ENCODE results near the gene LRRC3C.
"Not testable (repeated sequence)": the region's sequence is repeated elsewhere in the genome, so short reads cannot be mapped to it uniquely, and the experiment has no call there.

LRRC3C gene, protein sequence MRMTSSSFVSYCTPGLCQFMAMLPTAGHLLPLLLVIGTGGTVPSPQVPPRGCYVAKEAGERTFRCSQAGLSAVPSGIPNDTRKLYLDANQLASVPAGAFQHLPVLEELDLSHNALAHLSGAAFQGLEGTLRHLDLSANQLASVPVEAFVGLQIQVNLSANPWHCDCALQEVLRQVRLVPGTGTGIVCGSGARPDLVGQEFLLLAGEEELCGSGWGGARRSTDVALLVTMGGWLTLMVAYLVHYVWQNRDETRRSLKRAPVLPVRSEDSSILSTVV

DNA sequence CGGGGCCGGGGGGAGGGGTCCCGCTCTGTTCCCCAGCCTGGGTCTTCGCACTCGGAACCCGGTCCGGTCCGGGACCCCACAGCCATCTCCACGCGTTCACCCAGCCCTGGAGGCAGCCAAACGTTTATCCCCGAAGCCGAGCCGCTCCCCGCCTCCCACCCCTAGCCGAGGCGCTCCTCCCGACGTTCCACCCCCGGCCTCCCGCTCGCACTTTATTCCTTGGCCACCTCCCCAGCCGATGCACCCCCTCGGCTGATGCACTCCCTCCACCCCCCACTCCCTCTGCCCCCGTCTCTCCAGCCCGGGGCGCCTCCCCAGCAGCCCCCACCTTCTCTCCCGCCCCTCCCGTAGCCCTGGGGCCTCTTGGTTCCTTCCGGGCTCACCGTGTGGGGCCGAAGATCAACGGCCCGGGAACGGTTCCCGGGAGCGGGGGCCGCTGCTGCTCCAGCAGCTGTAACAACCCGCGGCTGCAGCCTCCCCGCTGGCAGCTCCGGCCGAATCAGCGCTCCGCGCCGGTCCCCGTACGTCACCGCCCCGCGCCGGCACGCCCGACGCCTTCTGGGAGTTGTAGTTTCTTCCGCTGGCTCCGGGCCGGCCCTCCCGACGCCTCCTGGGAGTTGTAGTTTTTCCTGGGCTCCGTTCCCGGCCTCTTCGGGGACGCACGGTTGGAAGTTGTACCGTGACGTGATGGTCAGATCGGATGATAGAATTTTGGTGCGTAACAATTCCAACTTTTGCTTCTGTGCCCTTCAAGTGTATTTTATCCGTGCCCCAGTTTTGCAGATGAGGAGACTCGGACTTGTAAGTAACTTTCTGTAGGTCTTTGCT, at the start of gene LRRC3C, which contains the start of gene ORMDL3:
Gene LRRC3C, plus strand, starts transcription at position 632 of the 828 bp plus-strand sequence. CDS start 13,792 bp downstream, outside the sequence.
Gene ORMDL3, minus strand, starts transcription at position 501 of the 828 bp plus-strand sequence. CDS start 3,398 bp downstream, outside the sequence.
- DNase-seq = peak; percentile 85

DNA sequence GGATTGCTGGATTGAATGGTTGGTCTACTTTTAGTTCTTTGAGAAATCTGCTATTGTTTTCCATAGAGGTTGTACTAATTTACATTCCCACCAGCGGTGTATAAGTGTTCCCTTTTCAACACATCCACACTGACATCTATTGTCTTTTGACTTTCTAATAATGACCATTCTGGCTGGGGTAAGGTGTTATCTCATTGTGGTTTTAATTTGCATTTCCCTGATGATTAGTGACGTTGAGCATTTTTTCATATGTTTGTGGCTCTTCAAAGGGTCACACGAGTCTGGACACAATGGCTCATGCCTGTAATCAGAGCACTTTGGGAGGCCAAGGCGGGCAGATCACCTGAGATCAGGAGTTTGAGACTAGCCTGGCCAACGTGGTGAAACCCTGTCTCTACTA, 41.4 kb upstream of the LRRC3C start:
- not testable (repeated sequence) for DNase-seq

DNA sequence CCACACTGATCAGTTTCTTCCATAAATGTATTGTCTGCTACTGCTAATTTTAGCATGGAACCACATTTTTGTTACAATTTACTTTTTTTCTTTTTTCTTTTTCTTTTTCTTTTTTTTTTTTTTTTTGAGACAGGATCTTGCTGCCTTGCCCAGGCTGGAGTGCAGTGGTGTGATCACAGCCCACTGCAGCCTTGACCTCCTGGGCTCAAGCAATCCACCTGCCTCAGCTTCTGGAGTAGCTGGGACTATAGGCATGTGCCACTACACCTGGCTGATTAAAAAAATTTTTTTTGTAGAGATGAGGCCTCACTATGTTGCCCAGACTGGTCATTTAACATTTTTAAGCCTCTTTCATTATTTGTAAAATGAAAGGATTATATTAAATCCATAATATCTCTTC, 40.5 kb upstream of the LRRC3C start:
- DNase-seq = no peak

DNA sequence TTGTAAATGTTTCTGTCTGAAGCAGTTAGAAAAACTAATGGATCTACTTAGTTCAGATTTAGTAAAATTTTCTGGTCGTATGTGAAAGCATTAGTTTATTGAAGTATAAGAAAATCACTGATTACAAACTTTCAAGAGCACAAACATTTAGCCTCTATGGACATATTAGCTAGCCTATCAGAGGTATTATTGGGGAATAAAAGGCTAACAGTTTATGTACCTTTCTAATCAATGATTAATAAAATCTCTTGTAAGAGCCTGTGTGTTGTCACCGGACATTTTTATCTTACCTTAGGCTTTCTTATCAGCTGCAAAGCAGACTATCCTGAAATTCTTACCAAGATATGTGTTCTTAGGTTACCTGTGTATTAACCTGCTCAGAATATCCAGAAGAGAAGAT, 38.3 kb upstream of the LRRC3C start:
- DNase-seq = no peak

DNA sequence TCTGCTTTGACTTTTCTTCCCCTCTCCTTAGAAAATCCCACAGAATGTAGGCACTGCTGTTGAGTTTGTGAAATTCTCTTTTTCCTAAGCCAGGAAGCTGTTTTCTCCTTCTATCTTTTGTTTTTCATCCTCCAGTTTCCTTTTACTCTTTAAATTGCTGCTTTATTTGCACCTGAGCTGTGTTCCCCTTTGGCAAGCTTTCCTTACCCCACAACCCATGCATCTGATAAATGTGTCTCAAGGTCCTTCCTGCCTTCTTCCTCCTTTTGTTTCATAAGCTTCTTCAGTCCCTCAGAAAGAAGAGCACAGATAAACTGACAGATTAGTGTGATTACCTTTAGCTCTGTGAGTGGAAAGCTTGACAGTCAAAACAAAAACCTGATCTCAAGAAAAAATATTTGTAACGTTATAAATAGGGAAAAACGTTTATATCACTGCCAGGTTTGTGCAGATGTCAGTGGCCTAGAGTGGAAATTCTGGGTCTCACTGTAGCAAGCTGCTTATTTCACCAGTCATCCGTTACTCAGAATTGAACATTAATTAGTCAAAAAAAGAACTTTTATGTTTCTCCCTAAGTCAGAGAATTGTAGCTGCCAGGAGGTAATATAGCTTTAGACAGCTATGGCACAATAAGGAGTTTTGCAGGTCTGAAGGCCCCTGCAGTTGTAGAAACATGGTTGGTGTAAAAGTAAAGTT, 32.7 kb upstream of the LRRC3C start:
- no peak for DNase-seq

DNA sequence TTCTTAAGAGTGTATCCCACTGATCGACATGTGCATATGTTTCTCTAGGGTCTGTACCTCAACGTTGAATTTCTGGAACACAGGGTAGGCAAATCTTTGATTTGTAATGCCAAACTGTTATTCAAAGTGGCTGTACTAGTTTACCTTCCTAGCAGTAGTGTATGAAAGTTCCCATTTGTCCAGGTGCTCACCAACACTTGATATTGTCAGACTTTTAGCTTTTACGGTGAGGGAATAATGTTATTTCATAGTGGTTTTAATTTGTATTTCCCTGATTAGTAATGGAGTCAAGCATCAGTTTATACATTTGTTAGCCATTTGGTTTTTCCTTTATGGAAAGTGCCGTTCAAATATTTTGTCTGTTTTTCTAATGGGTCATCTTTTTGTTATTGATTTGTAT, 29.4 kb upstream of the LRRC3C start:
- DNase-seq = no peak

DNA sequence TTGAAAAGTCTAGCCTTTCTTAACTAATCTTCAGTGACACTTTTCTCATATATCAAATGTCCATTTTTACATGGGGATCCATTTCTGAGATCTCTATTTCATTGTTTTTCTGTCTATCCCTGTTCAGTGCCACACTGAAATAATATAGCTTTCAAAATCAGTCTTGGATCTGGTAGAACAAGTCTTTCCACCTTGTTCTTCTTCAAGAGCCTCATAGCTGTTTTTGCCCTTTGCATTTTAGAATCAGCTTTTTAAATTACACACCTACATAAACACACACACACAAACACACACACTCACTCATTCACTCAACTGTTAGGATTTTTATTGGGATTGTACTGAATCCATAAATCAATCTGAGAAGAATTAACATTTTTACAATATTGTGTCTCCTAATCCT, 28.3 kb upstream of the LRRC3C start:
- DNase-seq = no peak

DNA sequence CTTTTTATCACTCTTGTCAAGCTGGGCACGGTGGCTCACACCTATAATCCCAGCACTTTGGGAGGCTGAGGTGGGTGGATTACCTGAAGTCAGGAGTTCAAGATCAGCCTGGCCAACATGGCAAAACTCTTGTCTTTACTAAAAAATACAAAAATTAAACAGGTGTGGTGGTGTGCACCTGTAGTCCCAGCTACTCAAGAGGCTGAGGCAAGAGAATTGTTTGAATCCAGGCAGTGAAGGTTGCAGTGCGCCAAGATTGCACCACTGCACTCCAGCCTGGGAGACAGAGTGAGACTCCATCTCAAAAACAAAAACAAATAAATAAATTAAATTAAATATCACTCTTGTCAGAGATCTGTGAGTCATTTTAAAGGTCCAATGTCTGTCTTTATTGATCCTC, 25.5 kb upstream of the LRRC3C start:
- DNase-seq = not testable (repeated sequence)

DNA sequence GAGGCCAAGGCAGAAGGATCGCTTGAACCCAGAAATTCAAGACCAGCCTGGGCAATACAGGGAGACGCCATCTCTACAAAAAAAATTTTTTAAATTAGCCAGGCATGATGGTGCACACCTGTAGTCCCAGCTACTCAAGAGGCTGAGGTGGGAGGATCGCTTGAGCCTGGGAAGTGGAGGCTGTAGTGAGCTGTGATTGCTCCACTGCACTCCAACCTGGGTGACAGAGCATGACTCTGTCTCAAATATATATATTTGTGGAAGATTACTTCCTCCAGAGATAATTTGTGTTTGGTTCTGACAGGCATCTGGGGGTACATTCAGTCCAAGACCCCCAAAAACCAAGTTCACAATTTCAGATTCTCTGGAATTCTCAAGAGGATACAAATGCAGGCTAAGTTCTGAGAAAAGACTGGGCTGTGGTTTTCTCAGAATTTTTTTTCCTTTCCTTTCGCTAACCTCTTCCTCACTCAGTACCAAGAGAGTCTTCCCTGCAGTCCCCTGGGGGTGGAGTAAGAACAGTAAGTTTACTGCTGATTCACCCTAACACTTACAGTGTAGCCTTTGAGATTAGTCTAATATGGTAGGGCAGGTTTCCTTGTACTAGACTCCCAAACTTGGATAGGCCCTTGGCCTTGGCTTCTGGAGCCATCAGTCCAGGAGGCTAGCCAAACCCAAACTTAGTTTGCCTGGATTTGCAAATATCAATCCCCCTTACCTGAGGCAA, 24.2 kb upstream of the LRRC3C start:
- no peak for DNase-seq

DNA sequence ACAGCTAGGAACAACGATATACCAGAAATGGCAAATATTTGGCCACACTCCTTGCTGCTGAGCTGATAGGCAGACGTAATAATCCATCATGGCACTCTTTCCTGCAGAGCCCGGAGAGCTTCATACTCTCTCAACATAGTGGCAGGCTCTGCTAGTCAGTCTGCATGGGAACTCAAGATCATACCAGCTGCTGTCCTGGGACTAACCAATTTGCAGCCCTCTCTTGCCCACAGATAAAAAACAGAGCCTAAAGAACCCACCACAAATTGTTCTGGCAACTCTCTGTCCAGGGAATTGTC, 22.6 kb upstream of the LRRC3C start:
- no peak for DNase-seq

DNA sequence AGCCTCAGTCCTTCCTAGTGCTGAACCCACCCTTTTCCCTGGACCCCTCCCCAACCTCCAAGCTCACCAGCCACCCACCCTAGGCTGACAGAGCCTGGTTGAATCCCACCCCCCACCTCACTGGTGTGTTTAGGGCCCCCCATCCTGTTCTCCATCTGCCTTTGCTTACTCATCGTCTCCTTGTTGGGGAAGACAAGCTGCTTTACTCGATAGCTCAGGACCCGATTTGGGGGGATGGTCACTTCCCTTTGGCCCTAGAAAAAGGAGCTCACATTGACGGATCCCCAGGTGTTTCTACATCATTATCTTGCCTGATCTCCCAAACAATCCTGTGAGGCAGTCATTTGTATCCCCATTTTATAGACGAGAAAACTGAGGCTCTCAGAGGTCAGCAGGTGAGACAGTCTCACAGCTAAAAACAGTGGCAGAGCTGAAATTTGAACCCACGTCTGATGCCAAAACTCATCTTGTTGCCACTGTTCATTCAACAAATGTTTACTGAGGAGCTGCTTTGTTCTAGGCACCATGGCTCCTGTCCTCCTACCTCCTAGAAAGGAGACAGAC, 18.7 kb upstream of the LRRC3C start:
- no peak for DNase-seq

DNA sequence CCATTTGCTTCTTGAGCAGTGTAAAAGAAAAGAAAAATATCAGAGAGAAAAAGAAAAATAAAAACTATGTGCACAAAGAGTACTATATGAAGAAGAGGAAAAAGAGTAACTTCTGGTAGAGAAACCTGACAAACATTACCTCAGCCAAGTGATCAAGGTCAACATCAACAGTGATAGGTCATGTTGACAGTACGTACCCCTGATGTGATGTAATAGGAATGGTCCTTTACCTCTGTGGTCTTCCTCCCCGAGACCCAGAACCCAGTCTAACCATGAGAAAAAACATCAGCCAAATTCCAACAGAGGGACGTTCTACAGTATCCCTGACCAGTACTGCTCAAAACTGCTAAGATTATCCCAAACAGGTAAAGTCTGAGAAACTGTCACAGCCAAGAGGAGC, 13.5 kb upstream of the LRRC3C start:
- DNase-seq = no peak

DNA sequence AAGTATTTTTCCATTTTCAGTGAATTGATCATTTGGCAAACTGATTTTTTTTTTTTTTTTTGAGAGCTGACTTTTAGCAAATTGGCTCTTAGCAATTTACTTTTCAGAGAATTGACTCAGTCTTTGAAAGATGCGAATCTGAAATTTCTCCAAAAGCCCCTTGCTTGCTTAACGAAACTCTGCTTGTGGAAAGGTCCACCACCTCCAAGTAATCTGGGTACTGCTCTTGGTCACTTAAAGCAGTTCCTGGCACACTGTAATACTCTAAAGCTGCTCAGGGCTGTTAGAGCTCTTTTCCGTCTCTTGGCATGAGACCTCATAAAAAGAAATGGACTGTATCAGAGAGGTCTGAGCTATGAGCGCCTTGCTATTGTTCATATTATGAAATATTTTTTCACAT, 12.0 kb upstream of the LRRC3C start:
- no peak for DNase-seq

DNA sequence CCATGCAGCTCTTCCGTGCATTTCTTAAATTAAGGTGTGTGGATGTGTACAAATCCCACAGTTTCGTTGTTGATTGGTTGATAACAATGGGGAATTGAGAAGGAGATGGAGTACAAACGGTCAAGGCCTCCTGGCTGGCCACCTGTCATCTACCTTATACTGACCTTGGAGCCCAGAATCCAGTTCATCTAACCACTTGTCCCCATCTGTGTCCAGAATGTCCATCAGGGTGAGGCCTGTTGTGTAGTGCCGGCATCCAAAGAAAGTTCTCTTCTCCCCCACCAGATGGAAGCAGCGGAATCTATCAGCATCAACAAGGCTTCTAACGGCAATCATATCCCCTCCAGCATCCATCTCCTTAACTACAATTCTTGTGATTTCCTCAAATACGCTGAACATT, 10.6 kb upstream of the LRRC3C start:
- DNase-seq = no peak

DNA sequence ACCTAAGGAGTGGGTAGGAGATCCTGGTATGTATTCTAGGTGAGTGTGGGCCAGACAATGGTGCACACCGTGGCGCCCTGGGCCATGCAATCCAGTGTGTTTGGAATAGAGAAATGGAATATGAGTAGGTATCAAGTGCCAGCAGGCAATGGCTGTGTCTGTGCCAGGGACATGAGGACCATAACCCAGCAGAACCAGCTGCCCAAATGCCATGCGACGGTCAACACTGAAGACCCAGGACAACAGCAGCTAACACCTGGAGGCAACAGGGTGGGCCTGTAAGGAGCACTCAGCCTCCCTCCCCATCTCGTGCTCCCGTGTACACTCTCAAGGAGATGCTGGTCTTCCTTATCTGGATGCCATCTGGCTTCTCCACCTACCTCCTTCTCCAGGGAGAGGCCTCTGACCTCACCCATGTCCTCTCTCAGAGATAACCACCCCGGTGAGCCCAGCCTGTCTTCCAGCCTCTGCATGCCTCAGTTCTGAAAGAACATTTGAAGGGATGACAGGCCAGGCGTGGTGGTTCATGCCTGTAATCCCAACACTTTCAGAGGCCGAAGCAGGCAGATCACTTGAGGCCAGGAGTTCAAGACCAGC, 8.3 kb upstream of the LRRC3C start:
- DNase-seq = no peak

DNA sequence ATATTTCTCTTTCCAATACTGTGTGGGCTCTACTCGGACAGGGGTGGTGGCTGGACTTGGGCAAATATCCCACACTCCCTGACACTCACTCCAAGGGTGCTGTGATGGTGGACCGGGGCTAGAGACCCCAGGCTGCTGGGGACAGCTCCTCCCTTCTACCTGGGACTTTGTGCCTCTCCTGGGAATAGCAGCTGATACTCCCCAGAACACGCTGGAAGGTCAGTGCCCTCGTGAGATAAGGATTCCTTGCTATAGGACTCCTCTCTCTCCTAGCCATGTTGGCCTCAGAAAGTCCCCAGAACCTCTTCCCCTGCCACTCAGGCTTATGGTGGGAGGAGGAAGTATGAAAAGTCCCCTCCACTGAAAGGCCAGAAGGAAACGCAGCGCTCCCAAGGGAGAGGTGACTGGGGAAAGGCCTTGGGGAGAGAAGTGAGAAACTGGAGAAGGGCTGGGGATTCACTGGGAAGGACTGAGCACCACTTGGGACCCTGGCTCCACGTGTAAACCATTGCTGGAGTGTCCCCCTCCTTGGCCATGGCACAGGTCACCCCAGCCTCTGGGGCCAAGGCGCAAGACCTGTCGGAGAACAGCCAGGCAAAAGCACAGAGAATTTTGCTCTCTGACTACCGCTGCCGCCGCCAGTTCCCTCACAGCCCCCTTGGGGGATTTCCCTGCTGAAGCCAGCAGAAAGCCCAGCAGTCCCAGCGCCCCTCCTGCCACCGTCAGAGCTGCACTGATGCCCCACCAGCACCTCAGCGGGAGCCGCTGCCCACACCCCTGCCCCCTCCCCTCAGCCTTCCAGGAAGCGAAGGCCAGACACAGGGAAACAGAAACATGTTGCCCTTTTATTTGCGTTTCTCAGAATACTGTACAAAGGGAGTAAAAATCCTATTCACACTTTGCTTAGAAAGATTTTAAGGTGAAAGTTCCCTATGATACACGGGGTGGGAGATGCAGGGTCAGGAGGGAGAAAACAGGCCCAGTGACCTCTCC, 7.0 kb upstream of the LRRC3C start:
- no peak for DNase-seq

DNA sequence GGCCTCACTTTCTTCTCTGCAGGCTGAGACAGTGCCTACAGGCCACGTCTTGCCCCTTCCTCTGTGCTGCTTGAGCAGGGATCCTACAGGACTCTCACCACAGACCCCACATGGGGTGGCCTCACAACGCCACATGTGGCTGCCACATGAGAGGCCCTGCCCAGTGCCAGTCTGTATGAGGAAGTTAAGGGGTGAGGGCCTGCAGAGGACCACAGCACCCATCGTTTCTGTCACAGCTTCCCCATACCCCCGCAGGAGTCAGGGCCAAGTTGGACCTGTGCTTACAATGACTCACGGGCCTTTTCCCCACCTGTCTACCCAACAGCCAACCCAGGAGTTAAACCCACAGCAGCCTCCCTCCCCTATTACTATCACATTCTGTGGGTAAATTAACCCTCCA, 6.2 kb upstream of the LRRC3C start:
- DNase-seq = no peak

DNA sequence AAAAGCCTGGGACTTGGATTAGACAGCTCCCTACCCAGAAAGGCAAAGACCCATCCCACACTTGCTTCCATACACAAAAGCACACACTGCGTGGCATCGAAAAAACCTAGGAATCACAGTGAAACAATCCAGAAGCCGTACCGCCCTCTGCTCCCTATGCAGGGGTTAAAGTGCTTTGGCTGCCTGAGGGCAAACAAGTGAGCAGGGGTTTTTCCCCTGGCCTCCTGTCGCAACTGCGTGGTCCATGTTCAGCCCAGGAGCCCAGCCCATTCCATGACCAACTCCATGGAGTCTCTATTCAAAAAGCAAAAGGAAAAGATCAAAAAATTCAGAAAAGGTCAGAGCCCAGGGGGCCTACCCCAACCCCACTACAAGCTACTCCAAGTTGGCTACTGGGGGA, 5.5 kb upstream of the LRRC3C start:
- DNase-seq = no peak

DNA sequence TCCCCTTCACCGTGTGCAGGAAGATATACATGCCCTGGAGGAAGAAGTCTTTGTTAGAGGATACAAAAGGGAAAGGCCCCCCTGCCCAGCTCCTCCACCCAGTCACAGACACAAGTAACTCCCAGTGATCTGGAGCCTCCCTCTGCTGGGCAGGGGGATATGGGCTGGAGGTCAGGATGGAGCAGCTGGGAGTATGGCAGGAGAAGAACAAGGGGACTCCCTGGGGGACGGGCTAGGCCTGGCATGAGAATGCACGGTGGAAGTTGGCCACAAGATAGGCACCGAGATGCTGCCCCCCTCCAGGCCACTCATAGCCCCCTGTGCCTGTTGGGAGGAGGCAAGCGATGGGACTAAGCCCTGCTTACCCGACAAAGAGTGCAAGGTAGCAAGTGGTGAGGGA, 4.3 kb upstream of the LRRC3C start:
- no peak for DNase-seq

DNA sequence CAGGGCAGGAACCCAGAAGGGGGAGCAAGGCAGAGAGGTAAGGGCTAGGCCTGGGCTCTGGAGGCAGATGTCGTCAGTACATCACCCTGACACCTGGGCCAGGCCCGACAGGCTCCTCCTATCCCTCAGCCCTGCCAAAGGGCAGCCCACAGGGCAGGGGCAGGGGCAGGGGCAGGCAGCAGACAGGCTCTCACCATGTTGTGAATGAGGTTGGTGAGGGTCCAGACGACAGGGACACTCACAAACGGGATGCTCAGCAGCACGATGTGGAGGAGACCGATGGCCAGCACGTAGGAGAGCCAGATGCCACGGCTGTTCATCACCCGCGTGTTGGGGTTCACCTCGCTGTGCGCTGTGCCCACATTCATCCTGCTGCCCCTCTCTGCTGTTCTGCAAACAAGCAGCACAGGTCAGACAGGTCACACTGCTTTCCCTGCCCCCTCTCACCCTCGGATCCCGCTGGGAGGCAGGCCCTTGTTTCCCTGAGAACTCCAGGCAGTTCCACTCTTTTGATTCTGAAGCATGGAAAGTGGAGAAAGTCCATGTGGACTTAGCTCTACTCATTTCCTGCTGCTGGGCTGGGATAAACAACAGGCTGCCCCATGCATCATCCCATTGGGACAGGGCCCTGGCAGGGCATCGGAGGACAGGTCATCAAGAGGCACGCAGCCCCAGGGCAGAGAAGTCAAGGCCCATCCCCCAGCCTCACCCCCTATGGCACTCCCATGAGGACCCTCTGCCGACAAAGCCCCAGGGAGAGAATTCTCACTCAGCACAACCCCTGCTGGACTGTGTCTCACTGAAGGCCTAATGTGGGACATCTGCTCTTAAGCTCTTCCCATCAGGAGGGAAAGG, 3.5 kb upstream of the LRRC3C start:
- no peak for DNase-seq
